Hepatocyte (in vitro differentiated cells): ENCODE results near the gene WNT6.

Source experiments
- EZH2 ChIP-seq: fragments of 200-600 bp; sonication (generic); IDR thresholded peaks from 2 replicates; pipeline ENCODE4 v1.6.1; 2016; ENCODE audit warnings: antibody characterized with exemption, mild to moderate bottlenecking, borderline replicate concordance
- EZH2phosphoT487 ChIP-seq: fragments of 200-600 bp; sonication (generic); IDR thresholded peaks from one replicate; pipeline ENCODE4 v1.6.1; 2018; ENCODE audit warnings: antibody characterized with exemption, mild to moderate bottlenecking, low read depth, moderate library complexity; ENCODE audit not compliant: unreplicated experiment, severe bottlenecking
- TF ChIP-seq, protein P1 (sequence below): fragments of 200-600 bp; sonication (generic); IDR thresholded peaks from 2 replicates; pipeline ENCODE4 v1.5.1; 2016; ENCODE audit warnings: antibody characterized with exemption, mild to moderate bottlenecking; ENCODE audit not compliant: poor library complexity

DNA sequence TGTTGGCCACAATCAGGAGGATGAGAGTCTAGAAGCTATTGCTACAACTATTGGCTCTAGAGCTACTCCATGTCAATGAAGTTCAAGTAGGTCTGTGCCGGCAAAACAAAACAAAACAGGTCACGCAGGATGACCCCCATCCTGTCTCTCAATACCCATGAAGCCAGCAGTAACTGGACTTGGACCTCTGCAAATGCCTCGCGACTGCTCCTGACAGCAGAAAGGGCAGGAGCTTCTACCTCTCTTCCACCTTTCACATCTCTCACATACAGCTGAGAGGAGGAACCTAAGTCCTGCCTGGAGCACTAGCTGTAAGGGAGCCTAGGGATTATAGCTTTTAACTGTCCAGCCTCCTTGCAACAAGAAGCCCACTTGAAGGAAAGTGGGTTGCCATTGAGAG lies 44.0 kb upstream of the WNT6 start:
- TF ChIP-seq, protein P1, sequence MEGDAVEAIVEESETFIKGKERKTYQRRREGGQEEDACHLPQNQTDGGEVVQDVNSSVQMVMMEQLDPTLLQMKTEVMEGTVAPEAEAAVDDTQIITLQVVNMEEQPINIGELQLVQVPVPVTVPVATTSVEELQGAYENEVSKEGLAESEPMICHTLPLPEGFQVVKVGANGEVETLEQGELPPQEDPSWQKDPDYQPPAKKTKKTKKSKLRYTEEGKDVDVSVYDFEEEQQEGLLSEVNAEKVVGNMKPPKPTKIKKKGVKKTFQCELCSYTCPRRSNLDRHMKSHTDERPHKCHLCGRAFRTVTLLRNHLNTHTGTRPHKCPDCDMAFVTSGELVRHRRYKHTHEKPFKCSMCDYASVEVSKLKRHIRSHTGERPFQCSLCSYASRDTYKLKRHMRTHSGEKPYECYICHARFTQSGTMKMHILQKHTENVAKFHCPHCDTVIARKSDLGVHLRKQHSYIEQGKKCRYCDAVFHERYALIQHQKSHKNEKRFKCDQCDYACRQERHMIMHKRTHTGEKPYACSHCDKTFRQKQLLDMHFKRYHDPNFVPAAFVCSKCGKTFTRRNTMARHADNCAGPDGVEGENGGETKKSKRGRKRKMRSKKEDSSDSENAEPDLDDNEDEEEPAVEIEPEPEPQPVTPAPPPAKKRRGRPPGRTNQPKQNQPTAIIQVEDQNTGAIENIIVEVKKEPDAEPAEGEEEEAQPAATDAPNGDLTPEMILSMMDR: no peak
- TF ChIP-seq EZH2: no peak
- TF ChIP-seq EZH2phosphoT487: no peak
